GM18508 (cell line): Measurements from ENCODE around the gene CACNA1E.

Source experiments
- ATAC-seq: cut with Tn5 transposase; IDR thresholded peaks from one replicate; pipeline ENCODE4 v1.9.1; 2021; ENCODE audit warnings: moderate number of reproducible peaks; ENCODE audit not compliant: insufficient read depth, unreplicated experiment

Gene CACNA1E

GRCh38 chr1:181623850-181624249, 140.5 kb downstream of the CACNA1E start:
- ATAC-seq: no peak

GRCh38 chr1:181626279-181626938, 143.1 kb downstream of the CACNA1E start:
- ATAC-seq: no peak

GRCh38 chr1:181630398-181630797, 147.1 kb downstream of the CACNA1E start:
- ATAC-seq: no peak

- ATAC-seq: no peak
Measured at GRCh38 chr1:181630838-181631237, 147.5 kb downstream of the CACNA1E start.

GRCh38 chr1:181632492-181632891, 149.2 kb downstream of the CACNA1E start:
- ATAC-seq: no peak

GRCh38 chr1:181632960-181633359, 149.6 kb downstream of the CACNA1E start:
- ATAC-seq: no peak

GRCh38 chr1:181635110-181635509, 151.8 kb downstream of the CACNA1E start:
- ATAC-seq: no peak

- no peak for ATAC-seq
Measured at GRCh38 chr1:181637998-181638397, 154.7 kb downstream of the CACNA1E start.

- no peak for ATAC-seq
Measured at GRCh38 chr1:181640956-181641355, 157.6 kb downstream of the CACNA1E start.

- ATAC-seq: no peak
Measured at GRCh38 chr1:181643631-181644030, 160.3 kb downstream of the CACNA1E start.

- ATAC-seq: no peak
Measured at GRCh38 chr1:181645171-181645570, 161.9 kb downstream of the CACNA1E start.

- ATAC-seq: no peak
Measured at GRCh38 chr1:181646710-181647109, 163.4 kb downstream of the CACNA1E start.

GRCh38 chr1:181647314-181648035, 164.2 kb downstream of the CACNA1E start:
- no peak for ATAC-seq

- ATAC-seq: no peak
Measured at GRCh38 chr1:181651276-181651675, 168.0 kb downstream of the CACNA1E start.

GRCh38 chr1:181655756-181656155, 172.4 kb downstream of the CACNA1E start:
- no peak for ATAC-seq

- no peak for ATAC-seq
Measured at GRCh38 chr1:181656491-181656890, 173.2 kb downstream of the CACNA1E start.

GRCh38 chr1:181658581-181658980, 175.3 kb downstream of the CACNA1E start:
- no peak for ATAC-seq

- ATAC-seq: no peak
Measured at GRCh38 chr1:181659321-181659957, 176.1 kb downstream of the CACNA1E start.

GRCh38 chr1:181660621-181661020, 177.3 kb downstream of the CACNA1E start:
- no peak for ATAC-seq

- ATAC-seq: no peak
Measured at GRCh38 chr1:181661569-181661968, 178.3 kb downstream of the CACNA1E start.

GRCh38 chr1:181662606-181663005, 179.3 kb downstream of the CACNA1E start:
- no peak for ATAC-seq
